ENCODE data around the gene CFAP299. TPM values are rescaled to one million over a fixed set of nuclear protein-coding genes. Genes with fewer than 3 reads are reported as not detected.
"Not testable (repeated sequence)": the region's sequence is repeated elsewhere in the genome, so short reads cannot be mapped to it uniquely, and the experiment has no call there.

The CFAP299 gene
- polyA plus RNA-seq, 3 donors: 0.04 TPM; not detected in 2

DNA sequence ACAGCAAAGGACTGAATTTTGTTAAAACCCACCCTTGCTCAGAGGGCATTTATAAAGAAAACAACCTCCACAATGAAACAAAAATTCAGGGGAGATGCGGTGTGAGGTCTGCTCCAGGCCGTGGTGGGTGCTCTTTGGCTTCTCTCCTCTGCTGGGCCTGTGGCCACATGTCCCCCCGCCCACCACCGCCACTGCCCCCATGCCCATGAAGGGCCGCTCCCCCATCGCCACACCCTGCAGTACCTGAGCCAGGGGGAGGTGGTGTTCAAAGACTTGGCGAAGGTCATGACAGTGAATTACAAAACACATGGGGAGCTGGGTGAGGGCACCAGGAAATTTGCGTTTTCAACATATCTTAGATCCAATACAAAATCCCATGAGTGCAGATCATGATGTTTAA is 14.2 kb upstream of the CFAP299 start:
- H3K27ac ChIP-seq (ENCODE audit: low read depth, low read length): no peak overlapping the region
- WGBS, 3 donors: 86 to 97% (median 92%) methylated on average over 8 of the region's 8 CpGs

DNA sequence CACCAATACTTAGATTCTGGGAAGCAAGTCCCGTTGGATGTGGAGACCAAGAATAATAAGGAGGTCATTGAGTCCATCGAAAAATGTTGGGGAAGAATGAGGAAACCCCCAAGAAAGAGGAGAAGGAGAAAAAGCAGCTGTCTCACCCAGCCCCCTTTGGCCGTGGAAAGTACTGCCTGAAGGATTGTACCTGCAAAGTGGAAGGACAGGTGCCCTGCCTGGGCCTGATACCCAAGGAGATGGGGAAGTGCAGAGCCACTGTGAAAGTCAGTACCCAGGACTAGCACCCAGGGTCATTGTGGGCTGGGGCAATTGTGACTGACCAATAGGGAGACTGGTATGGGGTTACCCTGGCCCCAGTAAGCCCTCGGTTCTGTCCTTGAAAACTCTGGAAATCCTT is 13.8 kb upstream of the CFAP299 start:
- WGBS, 3 donors: 71 to 83% (median 78%) methylated on average over 4 of the region's 4 CpGs
- no peak overlapping the region for H3K27ac ChIP-seq (ENCODE audit: low read depth, low read length)

DNA sequence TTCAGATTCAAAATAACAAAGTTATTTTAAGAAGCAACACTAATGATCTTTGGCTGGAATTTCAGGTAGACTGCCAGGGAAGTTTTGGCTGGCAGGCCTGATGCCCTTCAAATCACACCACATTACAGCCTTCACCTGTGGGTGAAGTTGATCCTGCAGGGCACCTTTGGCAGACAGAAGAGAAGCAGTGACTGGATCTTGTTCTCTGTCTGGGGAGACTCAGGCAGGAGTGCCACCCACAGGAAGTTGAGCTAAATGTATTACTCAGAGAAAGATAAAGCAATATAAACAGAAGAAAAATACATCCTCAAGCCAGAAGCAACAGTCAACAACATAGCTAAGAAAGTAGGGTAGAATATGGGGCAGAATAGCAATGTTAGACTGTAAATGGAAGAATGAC is 12.8 kb upstream of the CFAP299 start:
- no peak overlapping the region for H3K27ac ChIP-seq (ENCODE audit: low read depth, low read length)

DNA sequence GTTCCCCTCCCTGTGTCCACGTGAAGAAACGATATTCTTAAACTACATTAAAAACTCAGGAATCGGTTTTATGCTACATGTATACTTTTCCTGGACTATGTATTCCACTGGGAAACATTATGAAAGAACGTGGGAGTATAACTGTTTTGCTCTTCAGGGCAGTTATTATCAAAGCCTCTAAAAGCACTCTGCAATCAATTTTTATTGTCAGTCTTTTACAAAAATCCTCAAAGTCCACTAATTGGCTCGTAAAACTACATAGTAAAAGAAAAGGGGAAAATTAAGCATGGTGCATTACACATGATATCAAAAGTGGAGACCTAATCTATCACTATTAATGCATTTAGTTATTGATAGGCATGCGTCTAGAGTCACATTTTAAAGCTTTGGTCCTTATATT is 11.4 kb upstream of the CFAP299 start:
- 65 to 75% (median 70%) methylated on average over 6 of the region's 6 CpGs for WGBS, 3 donors

DNA sequence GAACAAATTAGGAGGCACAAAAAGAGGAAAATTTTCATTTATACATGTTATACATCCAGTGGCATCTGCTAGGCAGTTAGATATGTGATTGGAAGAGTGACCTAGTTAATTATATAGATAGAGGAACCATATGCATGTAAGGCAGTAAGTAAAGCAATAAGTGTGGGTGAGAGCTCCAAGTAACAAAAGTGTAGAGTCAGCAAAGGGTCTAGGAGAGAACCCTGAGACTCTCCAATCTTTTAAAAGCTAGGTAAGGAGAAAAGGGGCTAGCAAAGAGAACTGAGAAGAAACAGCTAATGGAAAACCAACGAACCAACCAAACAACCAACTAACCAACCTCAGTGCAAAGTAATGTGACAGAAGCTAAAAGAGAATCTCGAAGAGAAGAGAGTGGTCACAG is 3.8 kb upstream of the CFAP299 start:
- WGBS, 3 donors: 57 to 86% (median 78%) methylated on average over 2 of the region's 2 CpGs

More for the DNA sequence above, 11.4 kb upstream of the CFAP299 start:
- H3K27ac ChIP-seq (ENCODE audit: low read depth, low read length): no peak overlapping the region

DNA sequence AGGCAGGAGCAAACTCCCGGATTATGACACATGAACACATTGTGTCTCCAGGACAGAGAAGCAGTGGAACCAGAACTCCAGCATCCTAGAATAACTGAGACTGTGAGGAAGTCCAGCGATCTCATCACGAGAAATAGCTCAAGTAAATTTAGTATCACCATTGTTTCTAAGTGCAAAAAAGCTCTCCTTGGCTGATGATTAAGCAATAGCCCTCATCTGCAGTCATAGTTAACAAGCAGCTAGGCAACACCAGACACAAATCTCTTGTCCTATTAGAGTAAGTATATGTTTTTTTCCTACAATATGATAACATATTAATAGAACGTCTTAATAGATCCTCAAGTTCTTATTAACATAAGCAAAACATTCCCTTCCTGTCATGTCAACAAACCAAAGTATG is 2.4 kb upstream of the CFAP299 start:
- H3K27ac ChIP-seq (ENCODE audit: low read depth, low read length): no peak overlapping the region
- 63 to 81% (median 64%) methylated on average over 4 of the region's 4 CpGs for WGBS, 3 donors

More for the DNA sequence above, 3.8 kb upstream of the CFAP299 start:
- H3K27ac ChIP-seq (ENCODE audit: low read depth, low read length): no peak overlapping the region

DNA sequence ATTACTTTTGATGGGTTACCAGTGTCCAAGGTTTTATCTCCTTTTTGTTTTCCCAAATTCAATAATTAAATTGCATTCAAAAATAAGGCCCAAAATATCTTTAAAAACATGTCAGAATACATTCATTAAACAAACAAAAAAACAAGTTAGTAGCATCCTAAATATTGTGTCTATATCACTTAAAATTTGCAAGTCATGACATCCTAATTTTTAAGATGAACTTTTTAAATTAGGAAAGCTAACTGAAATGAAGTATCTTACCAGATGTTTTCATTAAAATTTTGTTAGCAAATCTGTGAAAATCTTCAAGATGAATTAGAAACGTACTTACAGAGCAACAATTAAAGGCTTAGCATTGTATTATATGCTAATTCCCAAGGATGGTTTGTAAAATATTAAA is 962 bp upstream of the CFAP299 start:
- H3K27ac ChIP-seq (ENCODE audit: low read depth, low read length): no peak overlapping the region
- 63 to 80% (median 80%) methylated on average over 1 of the region's 1 CpG for WGBS, 3 donors

DNA sequence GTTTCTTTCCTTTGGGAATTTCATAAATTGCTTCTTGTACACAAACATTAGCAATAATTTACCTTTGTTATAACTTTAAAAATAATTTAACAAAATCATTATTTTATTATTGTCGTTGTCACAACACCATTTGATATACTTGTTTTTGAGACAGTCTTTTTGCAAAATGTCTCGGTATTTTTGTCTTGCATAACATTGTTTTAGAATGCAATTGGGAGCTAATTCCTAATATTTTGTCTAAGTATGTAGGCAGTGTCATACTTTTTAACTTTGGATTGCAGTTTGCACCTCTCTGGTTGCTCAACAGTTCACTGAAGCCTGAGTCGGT is 340 bp upstream of the CFAP299 start:
- 6 to 14% (median 11%) methylated on average over 3 of the region's 3 CpGs for WGBS, 3 donors
- no peak overlapping the region for H3K27ac ChIP-seq (ENCODE audit: low read depth, low read length)

DNA sequence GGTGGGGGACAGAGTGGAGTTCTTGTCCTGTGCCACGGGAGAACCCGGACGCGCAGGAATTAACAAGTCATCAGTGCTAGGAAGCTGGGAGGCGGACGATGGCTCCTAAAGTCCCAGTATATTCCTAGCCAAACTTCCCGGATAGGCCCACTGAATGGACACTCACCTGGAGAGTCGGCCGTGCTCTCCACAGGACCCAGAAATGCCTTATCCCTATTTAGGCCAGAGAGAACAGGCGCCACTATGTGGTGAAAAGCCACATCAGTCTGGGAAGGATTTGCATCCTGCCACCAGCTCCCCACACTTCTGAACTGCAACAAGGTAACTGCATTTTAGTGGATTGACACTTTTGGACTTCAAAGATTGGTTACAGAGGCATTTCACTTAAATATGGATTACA is 1.1 kb downstream of the CFAP299 start:
- 13 to 17% (median 15%) methylated on average over 10 of the region's 10 CpGs for WGBS, 3 donors
- H3K27ac ChIP-seq (ENCODE audit: low read depth, low read length): no peak overlapping the region

DNA sequence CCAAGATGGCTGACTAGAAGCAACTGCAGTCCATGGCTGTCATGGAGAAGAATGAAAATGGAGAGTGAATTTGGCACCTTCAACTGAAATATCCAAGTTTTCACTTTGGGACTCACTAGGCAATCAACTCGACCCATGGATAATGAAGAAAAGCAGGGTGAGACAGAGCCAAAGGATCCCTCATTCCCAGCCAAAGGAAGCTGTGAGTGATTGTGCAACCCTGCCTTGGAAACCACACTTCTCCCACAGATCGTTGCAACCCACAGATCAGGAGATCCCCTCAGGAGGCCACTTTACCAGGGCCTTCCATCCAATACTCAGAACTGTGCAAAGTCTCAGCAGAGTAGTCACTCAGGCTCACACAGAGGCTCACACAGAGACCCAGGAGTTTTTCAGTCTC is 4.5 kb downstream of the CFAP299 start:
- 33 to 44% (median 35%) methylated on average over 2 of the region's 2 CpGs for WGBS, 3 donors
- no peak overlapping the region for H3K27ac ChIP-seq (ENCODE audit: low read depth, low read length)

DNA sequence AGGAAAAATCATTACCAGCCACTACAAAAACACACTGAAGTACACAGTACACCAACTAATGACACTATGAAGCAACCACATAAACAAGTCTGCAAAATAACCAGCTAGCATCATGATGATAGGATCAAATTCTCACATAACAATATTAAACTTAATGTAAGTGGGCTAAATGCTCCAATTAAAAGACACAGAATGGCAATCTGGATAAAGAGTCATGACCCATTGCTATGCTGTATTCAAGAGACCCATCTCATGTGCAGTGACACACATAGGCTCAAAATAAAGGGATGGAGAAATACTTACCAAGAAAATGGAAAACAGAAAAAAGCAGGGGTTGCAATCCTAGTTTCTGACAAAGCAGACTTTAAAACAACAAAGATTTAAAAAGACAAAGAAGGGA is 7.2 kb downstream of the CFAP299 start:
- H3K27ac ChIP-seq (ENCODE audit: low read depth, low read length): not testable (repeated sequence)

DNA sequence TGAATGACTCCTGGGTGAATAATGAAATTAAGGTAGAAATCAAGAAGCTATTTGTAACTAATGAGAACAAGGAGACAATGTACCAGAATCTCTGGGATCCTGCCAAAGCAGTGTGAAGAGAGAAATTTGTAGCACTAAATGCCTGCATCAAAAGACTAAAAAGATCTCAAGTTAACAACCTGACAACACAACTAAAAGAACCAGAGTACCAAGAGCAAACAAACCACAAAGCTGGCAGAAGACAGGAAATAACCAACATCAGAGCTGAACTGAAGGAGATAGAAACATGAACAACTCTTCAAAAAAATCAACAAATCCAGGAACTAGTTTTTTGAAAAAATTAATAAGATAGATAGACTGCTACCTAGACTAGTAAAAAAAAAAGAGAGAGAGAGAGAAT is 8.4 kb downstream of the CFAP299 start:
- H3K27ac ChIP-seq (ENCODE audit: low read depth, low read length): no peak overlapping the region

DNA sequence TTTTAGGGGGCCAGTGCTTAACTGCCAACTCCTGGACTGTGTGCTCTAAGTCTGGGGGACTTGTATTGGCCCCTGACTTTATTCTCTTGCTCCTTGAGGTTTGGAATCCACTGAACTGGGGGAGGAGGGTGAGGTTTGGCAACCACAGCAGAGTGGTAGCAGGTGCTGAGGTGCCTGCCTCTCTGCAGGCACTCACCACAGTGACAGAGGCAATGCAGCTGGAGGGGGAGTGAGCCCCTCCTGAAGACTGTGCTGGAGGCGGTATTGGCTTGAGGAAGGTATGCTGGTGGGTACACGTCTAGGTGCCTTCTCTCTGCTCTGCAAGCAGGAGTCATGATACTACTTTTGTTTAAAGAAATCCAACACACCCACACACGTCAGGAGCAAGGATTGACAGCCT is 24.6 kb downstream of the CFAP299 start:
- no peak overlapping the region for H3K27ac ChIP-seq (ENCODE audit: low read depth, low read length)
- 32 to 52% (median 48%) methylated on average over 3 of the region's 3 CpGs for WGBS, 3 donors

DNA sequence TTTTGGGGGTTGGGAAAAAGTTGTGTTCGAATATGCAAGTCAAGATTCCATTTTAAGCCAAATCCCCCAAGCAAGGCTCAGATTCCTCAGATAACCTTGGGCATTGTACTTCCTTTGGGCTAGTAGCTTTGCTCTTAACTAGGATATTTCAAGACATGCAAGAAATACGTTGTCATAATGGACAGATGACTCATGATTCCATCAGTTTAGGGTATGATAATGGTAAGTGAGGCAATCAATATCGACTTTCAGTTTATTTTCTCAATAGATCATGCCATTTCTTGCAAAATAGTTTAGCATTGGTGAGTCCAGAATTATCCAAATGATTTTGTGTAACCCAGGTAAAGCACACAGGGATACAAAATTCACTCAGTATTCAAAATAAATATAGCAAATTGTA is 25.4 kb downstream of the CFAP299 start:
- WGBS, 3 donors: 45 to 57% (median 50%) methylated on average over 3 of the region's 3 CpGs
- no peak overlapping the region for H3K27ac ChIP-seq (ENCODE audit: low read depth, low read length)

DNA sequence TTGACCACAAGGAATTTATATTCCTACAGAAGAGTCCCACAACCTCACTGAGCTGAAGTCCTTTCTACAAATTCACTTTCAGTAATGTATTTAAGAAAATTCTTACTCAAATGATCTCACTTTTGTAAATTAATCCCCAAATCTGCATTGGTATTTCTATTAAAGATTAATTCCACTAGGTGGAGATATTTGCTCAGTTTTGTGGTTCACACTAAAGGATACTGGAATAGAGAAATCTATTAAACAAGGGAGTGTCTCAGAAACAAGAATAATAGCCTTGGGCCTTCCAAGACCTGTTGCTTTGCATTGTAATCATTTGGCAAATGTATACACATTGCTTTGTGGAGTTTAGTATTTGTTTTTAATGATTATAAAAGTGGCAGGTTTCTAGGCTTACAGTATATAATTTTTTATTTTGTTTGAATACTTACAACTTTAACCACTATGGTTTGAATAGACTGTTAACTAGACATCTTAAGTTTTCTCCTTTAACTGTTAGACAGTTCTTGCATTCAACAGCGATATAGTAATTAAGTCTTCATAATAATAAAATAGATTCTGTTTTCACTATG is 25.9 kb downstream of the CFAP299 start:
- no peak overlapping the region for H3K27ac ChIP-seq (ENCODE audit: low read depth, low read length)
- 58 to 82% (median 69%) methylated on average over 1 of the region's 1 CpG for WGBS, 3 donors

DNA sequence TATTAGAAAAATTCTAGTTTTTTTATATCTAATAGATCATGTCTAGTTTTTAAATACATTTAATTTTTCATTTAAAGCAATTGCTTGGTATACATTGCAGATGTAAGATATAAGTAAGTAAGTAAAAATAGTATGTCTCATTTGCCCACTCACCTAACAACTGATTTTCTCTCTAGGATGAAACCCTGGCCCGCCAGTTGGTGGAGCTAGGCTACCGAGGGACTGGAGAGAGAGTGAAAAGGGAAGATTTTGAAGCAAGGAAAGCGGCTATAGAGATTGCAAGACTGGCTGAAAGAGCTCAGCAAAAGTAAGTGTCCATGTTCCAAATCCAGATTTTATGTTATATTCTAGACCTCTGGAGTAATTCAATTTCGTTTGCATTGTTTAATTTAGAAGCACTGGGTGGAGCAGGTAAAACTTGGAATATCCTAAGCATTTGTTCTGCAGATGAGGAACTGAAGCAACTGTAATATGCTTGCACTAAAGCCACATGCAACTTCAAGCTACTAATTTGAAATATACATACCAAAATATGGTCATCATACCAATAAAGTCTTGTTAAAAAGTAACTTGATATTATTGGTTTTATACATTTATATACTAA is 27.1 kb downstream of the CFAP299 start:
- WGBS, 3 donors: 18 to 19% (median 19%) methylated on average over 4 of the region's 4 CpGs
- H3K27ac ChIP-seq (ENCODE audit: low read depth, low read length): no peak overlapping the region

DNA sequence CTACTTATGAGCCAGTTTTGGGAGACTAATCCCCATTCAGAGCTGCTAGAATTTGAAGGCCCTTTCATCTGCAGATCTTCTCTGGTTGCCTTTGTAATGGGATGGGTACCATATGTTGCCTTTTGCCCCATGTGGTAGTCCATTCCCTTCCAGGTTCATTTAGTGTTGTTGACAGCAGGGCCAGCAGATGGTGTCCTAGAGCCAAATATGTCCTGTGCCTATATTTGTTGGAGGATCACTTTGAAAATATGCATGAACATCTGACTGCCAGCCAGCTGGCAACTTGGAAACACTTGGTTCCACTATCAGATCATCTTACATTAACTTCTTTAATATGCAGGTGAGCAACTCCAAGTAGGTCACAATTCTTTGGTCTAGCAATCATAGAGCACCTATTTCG is 30.4 kb downstream of the CFAP299 start:
- 63 to 79% (median 75%) methylated on average over 1 of the region's 1 CpG for WGBS, 3 donors
- no peak overlapping the region for H3K27ac ChIP-seq (ENCODE audit: low read depth, low read length)

DNA sequence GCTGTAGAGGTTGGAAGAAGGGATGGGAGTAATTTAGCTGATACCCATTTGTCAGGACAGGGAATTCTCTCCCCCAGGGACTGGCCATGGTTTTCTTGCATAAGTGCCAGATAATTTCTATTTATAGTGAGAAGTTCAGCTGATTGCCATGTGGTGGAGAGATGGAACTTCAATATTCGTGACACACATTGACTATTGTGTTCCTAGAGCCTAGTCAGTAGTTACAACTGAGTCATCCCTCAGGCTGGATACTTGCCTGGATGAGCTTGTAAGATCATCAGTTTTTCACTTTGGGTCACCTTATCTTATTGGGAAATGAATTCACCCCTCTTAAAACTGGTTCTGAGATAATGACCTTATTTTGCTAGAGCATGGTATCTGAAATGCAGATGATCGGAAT is 32.2 kb downstream of the CFAP299 start:
- WGBS, 3 donors: 70 to 75% (median 74%) methylated on average over 2 of the region's 2 CpGs
- H3K27ac ChIP-seq (ENCODE audit: low read depth, low read length): no peak overlapping the region

DNA sequence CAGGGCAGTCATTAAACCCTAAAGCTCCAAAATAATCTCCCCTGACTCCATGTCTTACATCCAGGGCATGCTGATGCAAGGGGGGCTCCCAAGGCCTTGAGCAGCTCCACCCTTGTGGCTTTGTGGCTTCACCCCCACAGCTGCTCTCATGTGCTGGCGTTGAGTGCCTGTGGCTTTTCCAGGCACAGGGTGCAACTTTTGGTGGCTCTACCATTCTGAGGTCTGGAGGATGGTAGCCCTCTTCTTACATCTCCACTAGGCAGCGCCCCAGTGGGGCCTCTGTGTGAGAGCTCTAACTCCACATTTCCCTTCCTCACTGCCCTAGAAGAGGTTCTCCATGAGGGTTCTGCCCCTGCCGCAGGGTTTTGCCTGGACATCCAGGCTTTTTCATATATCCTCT is 35.1 kb downstream of the CFAP299 start:
- 85 to 97% (median 94%) methylated on average over 3 of the region's 3 CpGs for WGBS, 3 donors

DNA sequence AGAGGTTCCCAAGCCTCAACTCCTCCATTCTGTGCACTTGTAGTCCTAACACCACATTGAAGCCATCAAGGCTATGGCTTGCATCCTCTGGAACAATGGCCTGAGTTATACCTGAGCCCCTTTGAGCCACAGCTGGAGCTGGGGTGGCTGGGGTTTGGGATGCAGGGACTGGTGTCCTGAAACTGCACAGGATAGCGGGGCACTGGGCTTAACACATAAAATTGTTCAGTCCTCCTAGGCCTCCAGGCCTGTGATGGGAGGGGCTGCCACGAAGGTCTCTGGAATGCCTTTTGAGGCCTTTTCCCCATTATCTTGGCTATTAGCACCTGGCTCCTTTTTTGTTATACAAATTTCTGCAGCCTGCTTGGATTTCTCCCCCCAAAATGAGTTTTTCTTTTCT is 35.5 kb downstream of the CFAP299 start:
- 80 to 87% (median 82%) methylated on average over 2 of the region's 2 CpGs for whole genome bisulfite sequencing, 3 donors
- no peak overlapping the region for H3K27ac ChIP-seq (ENCODE audit: low read depth, low read length)

More for the DNA sequence above, 35.1 kb downstream of the CFAP299 start:
- H3K27ac ChIP-seq (ENCODE audit: low read depth, low read length): no peak overlapping the region

DNA sequence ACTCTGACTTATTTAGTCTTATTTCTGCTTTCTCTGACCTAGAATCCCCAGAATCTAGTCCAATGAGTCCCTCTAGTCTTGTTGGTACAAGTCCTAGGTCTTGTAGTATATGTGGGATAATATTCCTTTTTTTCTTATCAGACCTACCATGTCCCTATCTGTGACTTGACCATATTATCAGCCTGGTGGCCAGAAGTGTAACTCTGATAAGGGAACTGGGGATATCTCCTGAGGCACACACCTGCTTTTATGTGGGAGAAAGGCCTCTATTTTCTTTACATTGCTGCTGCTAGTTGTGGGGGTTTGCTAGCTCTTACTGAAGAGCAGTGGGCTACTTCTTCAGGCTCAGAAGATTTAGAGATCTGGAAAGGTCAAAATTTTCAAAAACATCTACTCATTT is 38.6 kb downstream of the CFAP299 start:
- H3K27ac ChIP-seq (ENCODE audit: low read depth, low read length): no peak overlapping the region

Data from adipose tissue (tissue), 3 donors.